ENCODE results near the gene DTYMK. TPM values are rescaled to one million over a fixed set of nuclear protein-coding genes. Genes with fewer than 3 reads are reported as not detected.

Gene DTYMK
- total RNA-seq, 2 experiments from 2014 or later = 4.8 to 6.0 TPM

DNA sequence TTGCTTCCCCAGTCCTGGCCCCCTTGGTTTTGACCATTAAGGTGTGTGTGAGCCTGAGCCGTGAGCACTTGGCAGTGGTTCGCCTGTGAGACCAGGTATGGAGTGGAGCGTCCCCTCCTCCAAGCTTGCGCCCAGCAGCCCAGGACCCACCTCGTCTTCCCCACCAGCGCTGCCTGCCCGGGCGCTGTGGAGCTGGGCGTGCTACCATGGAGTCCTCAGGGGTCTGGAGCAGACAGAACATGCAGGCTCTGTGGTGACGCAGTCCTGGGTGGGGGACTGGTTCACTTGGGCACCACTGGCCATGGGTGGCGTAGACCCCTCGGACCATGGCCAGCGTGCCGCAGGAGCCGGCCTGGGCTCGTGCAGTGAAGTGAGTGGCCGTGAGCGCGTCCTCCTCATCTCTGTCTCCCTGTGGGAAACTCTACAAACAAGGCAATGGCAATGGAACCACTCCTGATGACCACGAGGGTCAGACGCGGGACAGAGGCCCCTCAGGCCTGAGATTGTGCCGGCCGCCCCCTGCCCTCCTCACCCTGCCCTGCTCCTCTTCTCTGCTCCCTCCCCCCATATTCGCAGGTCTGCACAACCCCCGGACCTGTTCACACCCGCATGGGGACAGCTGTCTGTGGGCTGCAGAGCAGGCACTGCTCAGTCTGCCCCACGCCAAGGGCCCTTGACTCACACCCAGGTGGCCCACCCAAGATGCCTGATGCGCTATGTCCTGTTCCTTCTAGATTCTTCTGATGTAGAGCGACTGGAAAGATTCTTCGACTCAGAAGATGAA lies 15.0 kb downstream of the DTYMK start:
- ChIA-PET POLR2A (no interaction called here), CTCF (no interaction called here)
- no peak overlapping the region for H3K27ac Mint-ChIP-seq
- intact Hi-C loops (cut with DNase I, micrococcal nuclease) = no loop called here
- peaks cover 51% of the 10 kb centered on the region for H3K36me3 Mint-ChIP-seq (ENCODE audit: low read depth)
- ATAC-seq (ENCODE audit: poor library complexity) = no peak
- H3K4me3 ChIP-seq (ENCODE audit: low read length) = no peak overlapping the region
- H3K27ac ChIP-seq (ENCODE audit: low read depth in 1 of 2, low read length in 2 of 2) = no peak overlapping the region
- TF ChIP-seq, protein P1, sequence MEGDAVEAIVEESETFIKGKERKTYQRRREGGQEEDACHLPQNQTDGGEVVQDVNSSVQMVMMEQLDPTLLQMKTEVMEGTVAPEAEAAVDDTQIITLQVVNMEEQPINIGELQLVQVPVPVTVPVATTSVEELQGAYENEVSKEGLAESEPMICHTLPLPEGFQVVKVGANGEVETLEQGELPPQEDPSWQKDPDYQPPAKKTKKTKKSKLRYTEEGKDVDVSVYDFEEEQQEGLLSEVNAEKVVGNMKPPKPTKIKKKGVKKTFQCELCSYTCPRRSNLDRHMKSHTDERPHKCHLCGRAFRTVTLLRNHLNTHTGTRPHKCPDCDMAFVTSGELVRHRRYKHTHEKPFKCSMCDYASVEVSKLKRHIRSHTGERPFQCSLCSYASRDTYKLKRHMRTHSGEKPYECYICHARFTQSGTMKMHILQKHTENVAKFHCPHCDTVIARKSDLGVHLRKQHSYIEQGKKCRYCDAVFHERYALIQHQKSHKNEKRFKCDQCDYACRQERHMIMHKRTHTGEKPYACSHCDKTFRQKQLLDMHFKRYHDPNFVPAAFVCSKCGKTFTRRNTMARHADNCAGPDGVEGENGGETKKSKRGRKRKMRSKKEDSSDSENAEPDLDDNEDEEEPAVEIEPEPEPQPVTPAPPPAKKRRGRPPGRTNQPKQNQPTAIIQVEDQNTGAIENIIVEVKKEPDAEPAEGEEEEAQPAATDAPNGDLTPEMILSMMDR (IDR thresholded peaks at IDR 0.05) = no peak
- H3K27me3 Mint-ChIP-seq = no peaks in the 10 kb centered on the region
- DNase-seq = no peak
- H3K27me3 ChIP-seq (ENCODE audit: control insufficient read depth in 1 of 2, insufficient read depth in 2 of 2, low read length in 2 of 2) = no peaks in the 10 kb centered on the region
- peaks cover 50% of the 10 kb centered on the region for H3K36me3 ChIP-seq (ENCODE audit: insufficient read depth, low read length)
- no peaks in the 10 kb centered on the region for H3K9me3 Mint-ChIP-seq
- no peaks in the 10 kb centered on the region for H3K9me3 ChIP-seq (ENCODE audit: control insufficient read depth in 1 of 2, insufficient read depth in 1 of 2, low read length in 2 of 2)
- H3K4me3 Mint-ChIP-seq = no peak overlapping the region
- peaks cover 5% of the 10 kb centered on the region for H3K4me1 Mint-ChIP-seq (ENCODE audit: low read depth)
- no peaks in the 10 kb centered on the region for H3K4me1 ChIP-seq (ENCODE audit: insufficient read depth, low read length)

DNA sequence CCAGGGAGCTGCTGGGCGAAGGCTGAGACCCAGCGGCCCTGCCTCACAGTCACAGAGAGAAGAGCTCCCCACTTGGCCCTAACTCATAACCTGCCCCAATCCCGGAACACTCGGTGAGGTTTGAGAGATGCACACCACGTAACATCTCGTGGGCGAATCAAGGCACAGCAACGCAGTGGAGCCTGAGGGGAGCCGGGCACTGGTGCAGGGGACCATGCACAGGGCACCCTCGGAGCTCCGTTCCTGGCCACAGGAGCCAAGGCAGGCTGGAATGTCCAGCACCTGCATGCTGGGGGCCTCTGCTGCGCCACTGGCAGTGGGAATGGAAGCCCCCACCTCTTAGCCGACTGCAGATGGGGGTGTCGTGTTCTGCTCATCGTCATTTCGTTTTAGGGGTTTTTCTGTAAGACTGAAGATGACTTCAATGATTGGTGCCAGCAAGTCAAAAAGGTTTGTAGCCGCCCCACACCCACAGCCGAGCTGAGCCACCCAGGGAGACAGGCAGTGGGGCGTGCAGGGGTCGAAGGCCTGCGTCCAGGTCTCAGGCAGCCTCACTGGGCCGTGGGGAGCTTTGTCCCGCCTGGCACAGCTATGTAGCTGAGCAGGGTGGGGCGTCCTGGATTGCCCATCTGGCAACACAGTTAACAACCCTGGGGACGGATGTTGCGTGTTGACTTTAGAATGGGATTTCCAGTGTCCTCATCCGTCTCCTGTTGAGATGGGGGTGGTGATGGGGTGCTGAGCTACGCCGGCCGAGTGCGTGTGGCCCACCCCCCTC lies 16.1 kb downstream of the DTYMK start:
- Mint-ChIP-seq H3K27me3 (no peaks in the 10 kb centered on the region), H3K4me1 (ENCODE audit: low read depth) (peaks cover 7% of the 10 kb centered on the region), H3K36me3 (ENCODE audit: low read depth) (peaks cover 48% of the 10 kb centered on the region), H3K27ac (no peak overlapping the region), H3K4me3 (no peak overlapping the region), H3K9me3 (no peaks in the 10 kb centered on the region)
- peaks cover 47% of the 10 kb centered on the region for H3K36me3 ChIP-seq (ENCODE audit: insufficient read depth, low read length)
- TF ChIP-seq, protein P1 (IDR thresholded peaks at IDR 0.05) = no peak
- H3K9me3 ChIP-seq (ENCODE audit: control insufficient read depth in 1 of 2, insufficient read depth in 1 of 2, low read length in 2 of 2) = no peaks in the 10 kb centered on the region
- H3K4me1 ChIP-seq (ENCODE audit: insufficient read depth, low read length) = peaks cover under 1% of the 10 kb centered on the region
- H3K4me3 ChIP-seq (ENCODE audit: low read length) = no peak overlapping the region
- H3K27me3 ChIP-seq (ENCODE audit: control insufficient read depth in 1 of 2, insufficient read depth in 2 of 2, low read length in 2 of 2) = no peaks in the 10 kb centered on the region
- ChIA-PET POLR2A (no interaction called here), CTCF (no interaction called here)
- intact Hi-C loops (cut with DNase I, micrococcal nuclease) = no loop called here
- ATAC-seq (ENCODE audit: poor library complexity) = no peak
- no peak overlapping the region for H3K27ac ChIP-seq (ENCODE audit: low read depth in 1 of 2, low read length in 2 of 2)
- no peak for DNase-seq

DNA sequence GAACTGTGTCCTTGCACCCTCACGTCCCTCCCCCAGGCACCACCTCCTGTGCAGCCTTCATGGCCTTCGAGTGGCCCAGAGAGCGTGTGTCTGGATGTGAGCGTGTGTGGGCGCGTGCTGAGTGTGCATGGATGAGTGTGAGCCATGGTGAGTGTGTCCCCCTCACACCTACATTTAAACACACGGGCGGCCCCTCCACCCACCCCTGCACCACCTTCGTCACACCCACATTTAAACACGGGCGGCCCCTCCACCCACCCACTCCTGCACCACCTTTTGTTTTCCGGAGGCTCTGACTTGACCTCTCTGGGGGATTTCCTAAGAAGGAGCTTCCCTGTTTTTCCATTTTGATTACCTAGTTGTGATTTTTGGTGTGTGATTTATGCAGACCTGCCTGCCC lies 17.8 kb downstream of the DTYMK start:
- Histone ChIP-seq H3K9me3 (ENCODE audit: control insufficient read depth in 1 of 2, insufficient read depth in 1 of 2, low read length in 2 of 2) (no peaks in the 10 kb centered on the region), H3K27me3 (ENCODE audit: control insufficient read depth in 1 of 2, insufficient read depth in 2 of 2, low read length in 2 of 2) (no peaks in the 10 kb centered on the region), H3K36me3 (ENCODE audit: insufficient read depth, low read length) (peaks cover 45% of the 10 kb centered on the region), H3K4me3 (ENCODE audit: low read length) (no peak overlapping the region), H3K4me1 (ENCODE audit: insufficient read depth, low read length) (peaks cover 4% of the 10 kb centered on the region), H3K27ac (ENCODE audit: low read depth in 1 of 2, low read length in 2 of 2) (no peak overlapping the region)
- no peak overlapping the region for H3K27ac Mint-ChIP-seq
- H3K4me1 Mint-ChIP-seq (ENCODE audit: low read depth) = peaks cover 10% of the 10 kb centered on the region
- ChIA-PET CTCF (no interaction called here), POLR2A (no interaction called here)
- H3K27me3 Mint-ChIP-seq = no peaks in the 10 kb centered on the region
- H3K4me3 Mint-ChIP-seq = no peak overlapping the region
- ATAC-seq (ENCODE audit: poor library complexity) (no peak), DNase-seq (no peak)
- no peaks in the 10 kb centered on the region for H3K9me3 Mint-ChIP-seq
- H3K36me3 Mint-ChIP-seq (ENCODE audit: low read depth) = peaks cover 43% of the 10 kb centered on the region
- intact Hi-C loops (cut with DNase I, micrococcal nuclease) = no loop called here
- TF ChIP-seq, protein P1 (IDR thresholded peaks at IDR 0.05) = no peak

Measured in CD4-positive, alpha-beta T cell (primary cell).